ENCODE measurements around the gene PRSS33.

- TF ChIP-seq CTCF (IDR thresholded peaks at IDR 0.05) (peak in 1 of 4 experiments; percentile 17), EP300 (IDR thresholded peaks at IDR 0.05) (no peak), POLR2A (IDR thresholded peaks at IDR 0.05) (peak; percentile 98), POLR2AphosphoS5 (IDR thresholded peaks at IDR 0.05) (peak; percentile 96)
Observed at GRCh38 chr16:2752035-2752849, 35.1 kb downstream of the PRSS33 start, which contains the start of gene SRRM2.

Data from gastroesophageal sphincter (tissue), 3 donors.